ENCODE measurements around the gene JPH4. TPM values are rescaled to one million over a fixed set of nuclear protein-coding genes. Genes with fewer than 3 reads are reported as not detected.
"Not testable (repeated sequence)": the region's sequence is repeated elsewhere in the genome, so short reads cannot be mapped to it uniquely, and the experiment has no call there.

JPH4 gene
- total RNA-seq, 2 experiments from 2014 or later = 0.05 TPM; not detected in 1

- no peaks in the 10 kb centered on the region for H3K4me1 Mint-ChIP-seq (ENCODE audit: low read depth)
- CTCF ChIA-PET = interaction anchor here (0.6 to 8.5 kb wide), 14 partner anchors 9 to 470 kb away, joined by 3 to 85 read pairs (median 4); no protein-coding TSS in a partner anchor
- no peaks in the 10 kb centered on the region for H3K36me3 Mint-ChIP-seq (ENCODE audit: low read depth)
- no peaks in the 10 kb centered on the region for H3K27me3 Mint-ChIP-seq (ENCODE audit: low read depth)
- intact Hi-C loops (cut with micrococcal nuclease) = no loop called here
- DNase-seq = no peak
- no peak overlapping the region for H3K4me3 Mint-ChIP-seq
- no peaks in the 10 kb centered on the region for H3K9me3 Mint-ChIP-seq
- no peak overlapping the region for H3K27ac Mint-ChIP-seq
Measured at GRCh38 chr14:23538050-23538718, 40.4 kb downstream of the JPH4 start.

GRCh38 chr14:23537351-23538049, 41.1 kb downstream of the JPH4 start:
- no peak overlapping the region for H3K4me3 Mint-ChIP-seq
- no peaks in the 10 kb centered on the region for H3K4me1 Mint-ChIP-seq (ENCODE audit: low read depth)
- H3K9me3 Mint-ChIP-seq = no peaks in the 10 kb centered on the region
- no peak for DNase-seq
- no peaks in the 10 kb centered on the region for H3K36me3 Mint-ChIP-seq (ENCODE audit: low read depth)
- no peak overlapping the region for H3K27ac Mint-ChIP-seq
- CTCF ChIA-PET = interaction anchor here (0.6 to 8.5 kb wide), 8 partner anchors 8 to 153 kb away, joined by 3 to 85 read pairs (median 6); no protein-coding TSS in a partner anchor
- intact Hi-C loops (cut with micrococcal nuclease) = no loop called here
- no peaks in the 10 kb centered on the region for H3K27me3 Mint-ChIP-seq (ENCODE audit: low read depth)

GRCh38 chr14:23536906-23537305, 41.7 kb downstream of the JPH4 start:
- CTCF ChIA-PET = interaction anchor here (0.6 to 8.5 kb wide), 2 partner anchors 59 to 367 kb away, joined by 4 to 85 read pairs; no protein-coding TSS in a partner anchor
- H3K4me3 Mint-ChIP-seq; intact Hi-C loops (cut with micrococcal nuclease); DNase-seq; H3K36me3 Mint-ChIP-seq (ENCODE audit: low read depth); H3K27ac Mint-ChIP-seq; H3K27me3 Mint-ChIP-seq (ENCODE audit: low read depth); H3K9me3 Mint-ChIP-seq; H3K4me1 Mint-ChIP-seq (ENCODE audit: low read depth): not testable (repeated sequence)

- no peaks in the 10 kb centered on the region for H3K36me3 Mint-ChIP-seq (ENCODE audit: low read depth)
- CTCF ChIA-PET = interaction anchor here (0.6 to 8.5 kb wide), 2 partner anchors 59 to 367 kb away, joined by 4 to 85 read pairs; no protein-coding TSS in a partner anchor
- no peaks in the 10 kb centered on the region for H3K4me1 Mint-ChIP-seq (ENCODE audit: low read depth)
- H3K4me3 Mint-ChIP-seq = no peak overlapping the region
- intact Hi-C loops (cut with micrococcal nuclease) = no loop called here
- DNase-seq = no peak
- no peaks in the 10 kb centered on the region for H3K27me3 Mint-ChIP-seq (ENCODE audit: low read depth)
- no peaks in the 10 kb centered on the region for H3K9me3 Mint-ChIP-seq
- no peak overlapping the region for H3K27ac Mint-ChIP-seq
Measured at GRCh38 chr14:23536494-23536893, 42.1 kb downstream of the JPH4 start.

- intact Hi-C loops (cut with micrococcal nuclease) = no loop called here
- H3K4me3 Mint-ChIP-seq = no peak overlapping the region
- no peaks in the 10 kb centered on the region for H3K9me3 Mint-ChIP-seq
- CTCF ChIA-PET = interaction anchor here (1.7 to 8.5 kb wide), 3 partner anchors 23 to 59 kb away, joined by 3 to 85 read pairs (median 6); no protein-coding TSS in a partner anchor
- no peaks in the 10 kb centered on the region for H3K27me3 Mint-ChIP-seq (ENCODE audit: low read depth)
- H3K4me1 Mint-ChIP-seq (ENCODE audit: low read depth) = peaks cover 2% of the 10 kb centered on the region
- no peak overlapping the region for H3K27ac Mint-ChIP-seq
- no peaks in the 10 kb centered on the region for H3K36me3 Mint-ChIP-seq (ENCODE audit: low read depth)
- no peak for DNase-seq
Measured at GRCh38 chr14:23535943-23536342, 42.6 kb downstream of the JPH4 start.

GRCh38 chr14:23533652-23534435, 44.7 kb downstream of the JPH4 start:
- no peaks in the 10 kb centered on the region for H3K9me3 Mint-ChIP-seq
- H3K27ac Mint-ChIP-seq = no peak overlapping the region
- DNase-seq = no peak
- intact Hi-C loops (cut with micrococcal nuclease) = no loop called here
- H3K36me3 Mint-ChIP-seq (ENCODE audit: low read depth) = no peaks in the 10 kb centered on the region
- no peak overlapping the region for H3K4me3 Mint-ChIP-seq
- H3K27me3 Mint-ChIP-seq (ENCODE audit: low read depth) = no peaks in the 10 kb centered on the region
- CTCF ChIA-PET = interaction anchor here (0.7 to 2.1 kb wide), 3 partner anchors 15 to 29 kb away, joined by 3 to 6 read pairs (median 4); no protein-coding TSS in a partner anchor
- H3K4me1 Mint-ChIP-seq (ENCODE audit: low read depth) = peaks cover 4% of the 10 kb centered on the region

GRCh38 chr14:23532658-23533057, 45.9 kb downstream of the JPH4 start:
- CTCF ChIA-PET = interaction anchor here (0.6 to 1.1 kb wide), 4 partner anchors 9 to 190 kb away, joined by 3 to 4 read pairs (median 4); no protein-coding TSS in a partner anchor
- no peaks in the 10 kb centered on the region for H3K36me3 Mint-ChIP-seq (ENCODE audit: low read depth)
- H3K9me3 Mint-ChIP-seq = no peaks in the 10 kb centered on the region
- H3K27ac Mint-ChIP-seq = no peak overlapping the region
- intact Hi-C loops (cut with micrococcal nuclease) = no loop called here
- DNase-seq = no peak
- H3K4me1 Mint-ChIP-seq (ENCODE audit: low read depth) = peaks cover 4% of the 10 kb centered on the region
- H3K4me3 Mint-ChIP-seq = no peak overlapping the region
- no peaks in the 10 kb centered on the region for H3K27me3 Mint-ChIP-seq (ENCODE audit: low read depth)

GRCh38 chr14:23531391-23531790, 47.2 kb downstream of the JPH4 start:
- intact Hi-C loops (cut with micrococcal nuclease) = no loop called here
- no peak overlapping the region for H3K27ac Mint-ChIP-seq

GRCh38 chr14:23530375-23531055, 48.1 kb downstream of the JPH4 start:
- no peak overlapping the region for H3K27ac Mint-ChIP-seq
- H3K4me1 Mint-ChIP-seq (ENCODE audit: low read depth) = peaks cover 4% of the 10 kb centered on the region
- no peak for DNase-seq
- no peak overlapping the region for H3K4me3 Mint-ChIP-seq
- no peaks in the 10 kb centered on the region for H3K9me3 Mint-ChIP-seq
- intact Hi-C loops (cut with micrococcal nuclease) = no loop called here
- CTCF ChIA-PET = interaction anchor here (1.0 to 1.8 kb wide), 3 partner anchors 9 to 101 kb away, joined by 3 to 13 read pairs (median 3); no protein-coding TSS in a partner anchor
- no peaks in the 10 kb centered on the region for H3K27me3 Mint-ChIP-seq (ENCODE audit: low read depth)
- H3K36me3 Mint-ChIP-seq (ENCODE audit: low read depth) = no peaks in the 10 kb centered on the region

More at GRCh38 chr14:23531391-23531790, 47.2 kb downstream of the JPH4 start:
- Mint-ChIP-seq H3K36me3 (ENCODE audit: low read depth) (no peaks in the 10 kb centered on the region), H3K9me3 (no peaks in the 10 kb centered on the region), H3K27me3 (ENCODE audit: low read depth) (no peaks in the 10 kb centered on the region), H3K4me3 (no peak overlapping the region), H3K4me1 (ENCODE audit: low read depth) (peaks cover 4% of the 10 kb centered on the region)
- CTCF ChIA-PET = interaction anchor here (1.0 kb wide), 1 partner anchor 10 kb away, joined by 3 read pairs; no protein-coding TSS in a partner anchor
- no peak for DNase-seq

- H3K4me3 Mint-ChIP-seq = no peak overlapping the region
- H3K27me3 Mint-ChIP-seq (ENCODE audit: low read depth) = no peaks in the 10 kb centered on the region
- no peaks in the 10 kb centered on the region for H3K36me3 Mint-ChIP-seq (ENCODE audit: low read depth)
- H3K9me3 Mint-ChIP-seq = no peaks in the 10 kb centered on the region
- intact Hi-C loops (cut with micrococcal nuclease) = no loop called here
- no peak for DNase-seq
- CTCF ChIA-PET = interaction anchor here (1.0 to 1.8 kb wide), 2 partner anchors 10 to 34 kb away, joined by 3 to 13 read pairs; no protein-coding TSS in a partner anchor
- peaks cover 4% of the 10 kb centered on the region for H3K4me1 Mint-ChIP-seq (ENCODE audit: low read depth)
- no peak overlapping the region for H3K27ac Mint-ChIP-seq
Measured at GRCh38 chr14:23529016-23529415, 49.6 kb downstream of the JPH4 start.

GRCh38 chr14:23528555-23528954, 50.0 kb downstream of the JPH4 start:
- no peak for DNase-seq
- Mint-ChIP-seq H3K27ac (no peak overlapping the region), H3K27me3 (ENCODE audit: low read depth) (no peaks in the 10 kb centered on the region), H3K36me3 (ENCODE audit: low read depth) (no peaks in the 10 kb centered on the region), H3K4me3 (no peak overlapping the region), H3K9me3 (no peaks in the 10 kb centered on the region), H3K4me1 (ENCODE audit: low read depth) (peaks cover 4% of the 10 kb centered on the region)
- CTCF ChIA-PET = interaction anchor here (1.0 to 1.8 kb wide), 2 partner anchors 11 to 35 kb away, joined by 3 to 13 read pairs; no protein-coding TSS in a partner anchor
- intact Hi-C loops (cut with micrococcal nuclease) = no loop called here
